ENCODE measurements around the gene PLEKHA7. TPM values are rescaled to one million over a fixed set of nuclear protein-coding genes. Genes with fewer than 3 reads are reported as not detected.

Gene PLEKHA7
- total RNA-seq, 1 experiment from 2014 or later, result 8.9 TPM

DNA sequence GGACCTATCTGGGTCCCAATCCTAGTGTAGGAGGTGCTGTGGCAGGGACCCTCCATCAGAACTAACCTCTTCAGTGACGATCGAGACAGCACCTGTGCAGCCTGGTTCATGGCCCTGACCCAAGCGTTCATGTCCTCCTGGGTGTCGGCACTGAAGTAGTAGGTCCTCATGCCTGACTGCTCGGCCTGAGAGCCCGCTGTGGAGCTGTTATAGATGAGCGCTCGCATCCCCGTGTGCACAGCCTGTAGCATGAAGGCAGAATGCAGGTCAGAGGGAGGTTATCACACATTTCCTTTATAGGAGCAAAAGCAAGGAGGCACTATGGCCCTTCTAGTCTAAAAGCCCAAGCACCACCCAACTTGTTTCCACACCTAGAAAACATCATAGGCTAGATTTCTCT is 172.7 kb downstream of the PLEKHA7 start:
- DNase-seq (ENCODE audit: low read depth), result no peak

- DNase-seq (ENCODE audit: low read depth), result no peak
These were observed 173.3 kb downstream of the PLEKHA7 start for GRCh38 chr11:16840951-16841350.

DNA sequence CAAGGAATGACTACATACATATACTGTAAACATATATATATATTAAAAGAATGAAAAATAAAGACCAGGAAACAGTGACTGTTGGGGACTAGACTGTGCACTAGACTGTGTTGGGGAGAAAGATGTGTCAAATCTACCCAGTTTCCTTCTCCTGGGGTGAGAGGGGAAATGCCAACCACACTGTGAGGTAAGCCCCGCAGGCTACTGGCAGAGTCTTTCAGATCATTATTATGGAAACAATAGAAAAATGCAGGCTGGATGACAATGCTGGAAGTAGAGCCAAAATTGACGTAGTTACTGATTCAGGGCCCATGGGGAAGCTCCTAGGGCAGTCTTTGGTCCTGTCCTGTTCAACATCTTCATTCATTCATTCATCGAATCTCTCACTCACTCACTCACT is 174.4 kb downstream of the PLEKHA7 start:
- no peak for DNase-seq (ENCODE audit: low read depth)

GRCh38 chr11:16834384-16834783 is 179.8 kb downstream of the PLEKHA7 start:
- DNase-seq (ENCODE audit: low read depth), result no peak

GRCh38 chr11:16833026-16833425 is 181.2 kb downstream of the PLEKHA7 start:
- no peak for DNase-seq (ENCODE audit: low read depth)

GRCh38 chr11:16832193-16832539 is 182.0 kb downstream of the PLEKHA7 start:
- DNase-seq (ENCODE audit: low read depth), result no peak

- DNase-seq (ENCODE audit: low read depth), result no peak
These were observed 182.7 kb downstream of the PLEKHA7 start for GRCh38 chr11:16831316-16832192.

- no peak for DNase-seq (ENCODE audit: low read depth)
These were observed 187.1 kb downstream of the PLEKHA7 start for GRCh38 chr11:16827139-16827538.

DNA sequence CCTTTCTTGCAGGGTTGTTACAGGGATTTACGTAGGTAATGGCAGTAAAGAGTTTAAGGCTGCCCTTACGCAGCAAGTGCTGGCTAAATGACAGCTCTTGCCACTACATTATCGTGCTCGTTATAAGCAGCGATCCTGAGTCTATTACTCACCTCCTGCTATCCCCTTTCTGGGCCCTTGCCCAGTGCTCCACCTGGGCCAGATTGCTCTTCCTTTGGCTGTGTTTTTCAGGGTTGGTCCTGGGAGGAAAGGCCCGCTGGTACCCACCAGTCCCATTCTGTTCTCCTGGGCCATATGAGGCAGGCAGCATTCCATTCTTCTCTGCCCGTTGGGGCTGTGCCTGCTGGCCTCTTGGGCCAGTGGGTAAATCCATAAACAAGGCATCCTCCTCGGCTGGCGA is 188.2 kb downstream of the PLEKHA7 start:
- no peak for DNase-seq (ENCODE audit: low read depth)

DNA sequence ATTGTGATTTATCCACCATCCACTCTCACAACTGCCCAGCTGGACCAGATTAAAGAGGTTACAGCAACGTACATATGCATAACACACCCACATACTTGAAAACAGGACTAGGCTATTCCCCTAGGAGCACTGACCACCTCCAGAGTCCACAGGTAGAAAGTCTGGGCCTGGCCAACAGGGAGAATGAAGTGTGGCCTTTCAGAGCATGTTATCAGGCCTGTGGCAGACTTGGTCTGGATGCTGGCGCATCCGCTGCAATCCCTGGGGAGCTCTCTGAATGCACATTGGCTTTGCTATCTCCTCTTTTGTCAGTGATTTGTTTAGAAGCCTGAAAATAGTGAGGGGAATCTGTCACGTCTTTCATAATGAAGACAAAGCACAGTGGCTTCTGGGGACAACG is 189.1 kb downstream of the PLEKHA7 start:
- DNase-seq (ENCODE audit: low read depth), result no peak

GRCh38 chr11:16820324-16821092 is 193.7 kb downstream of the PLEKHA7 start:
- peak; percentile 72 for DNase-seq (ENCODE audit: low read depth)

DNA sequence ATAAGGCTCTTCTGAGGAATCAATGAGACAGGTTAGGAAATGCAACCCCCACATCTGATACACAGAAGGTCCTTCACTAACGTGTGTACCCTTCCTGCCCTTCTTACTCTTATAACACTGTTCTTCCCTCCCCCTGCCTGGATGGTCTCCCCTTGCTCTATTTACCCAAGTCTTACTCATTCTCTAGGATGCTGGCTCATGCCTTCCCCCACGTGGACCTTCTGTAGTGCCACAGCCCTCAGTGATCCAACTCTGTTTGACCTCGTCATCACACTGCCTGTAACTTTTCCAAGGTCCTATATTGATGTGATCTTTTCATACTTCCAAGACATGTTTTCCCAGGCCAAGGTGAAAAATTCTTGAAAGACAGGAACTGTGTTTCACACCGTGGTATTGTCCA is 195.9 kb downstream of the PLEKHA7 start:
- DNase-seq (ENCODE audit: low read depth), result peak; percentile 39

DNA sequence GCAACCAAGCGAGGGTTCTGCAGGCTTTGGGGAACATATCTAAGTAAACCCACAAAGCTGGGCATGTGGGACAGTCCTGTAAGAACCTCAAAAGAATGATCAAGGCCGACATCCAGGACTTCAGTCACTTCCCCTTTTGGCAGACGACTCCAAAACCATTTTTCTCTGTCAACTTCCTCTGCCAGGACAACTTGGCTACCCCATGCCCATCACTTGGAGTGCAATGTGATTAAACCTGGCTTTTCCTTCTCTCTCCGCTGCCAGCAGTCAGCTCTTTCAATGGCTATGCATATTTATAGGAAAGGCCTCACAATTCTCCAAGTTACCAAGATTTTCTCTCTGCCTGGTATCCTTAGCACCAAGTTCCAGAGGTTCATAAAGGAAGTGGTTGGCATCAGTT is 196.9 kb downstream of the PLEKHA7 start:
- no peak for DNase-seq (ENCODE audit: low read depth)

DNA sequence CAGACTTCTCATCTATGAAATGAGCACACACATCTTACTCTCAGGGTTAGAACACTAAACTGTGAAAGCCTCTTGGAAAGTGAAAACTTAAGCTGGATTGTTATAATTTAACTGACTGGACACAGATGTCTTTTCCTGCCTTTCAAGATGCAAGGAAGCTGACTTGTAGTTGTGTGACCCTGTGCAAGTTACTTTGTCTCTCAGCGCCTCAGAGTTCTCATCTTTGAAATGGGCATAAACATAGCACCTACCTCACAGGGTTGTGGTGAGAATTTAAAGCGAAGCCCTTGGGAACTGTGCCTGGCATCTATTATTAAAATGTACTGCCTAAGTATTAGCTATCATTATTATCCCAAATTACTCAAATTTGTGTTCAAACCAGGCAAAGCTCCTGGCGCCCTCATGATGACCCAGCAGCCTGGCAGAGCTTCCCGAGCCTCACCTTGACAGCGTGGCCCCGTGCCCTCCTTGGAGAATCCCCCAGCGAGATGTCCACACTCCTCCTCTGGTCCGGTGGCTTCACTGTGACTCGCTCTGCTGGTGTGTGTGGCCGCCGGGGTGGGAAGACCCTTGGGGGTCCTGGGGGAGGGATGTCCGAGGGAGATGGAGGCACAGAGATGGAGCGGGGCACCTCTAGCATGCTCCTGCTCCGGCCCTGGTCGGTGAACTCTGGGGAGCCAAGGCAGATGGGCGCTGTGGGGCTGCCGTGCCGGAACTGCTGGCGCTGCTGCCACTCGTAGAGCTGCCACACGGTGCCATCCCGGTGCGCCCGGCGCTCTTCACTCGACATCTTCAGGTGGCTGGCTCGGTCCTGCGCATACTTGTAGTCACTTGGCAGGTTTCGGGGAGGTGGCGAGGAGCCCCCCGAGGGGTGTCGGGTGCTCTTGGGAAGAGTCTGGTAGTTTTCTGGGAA is 197.6 kb downstream of the PLEKHA7 start:
- DNase-seq (ENCODE audit: low read depth), result no peak

GRCh38 chr11:16815047-16815767 is 199.0 kb downstream of the PLEKHA7 start:
- DNase-seq (ENCODE audit: low read depth), result no peak

GRCh38 chr11:16814410-16815046 is 199.7 kb downstream of the PLEKHA7 start:
- no peak for DNase-seq (ENCODE audit: low read depth)

- no peak for DNase-seq (ENCODE audit: low read depth)
These were observed 201.1 kb downstream of the PLEKHA7 start for GRCh38 chr11:16813126-16813525.

DNA sequence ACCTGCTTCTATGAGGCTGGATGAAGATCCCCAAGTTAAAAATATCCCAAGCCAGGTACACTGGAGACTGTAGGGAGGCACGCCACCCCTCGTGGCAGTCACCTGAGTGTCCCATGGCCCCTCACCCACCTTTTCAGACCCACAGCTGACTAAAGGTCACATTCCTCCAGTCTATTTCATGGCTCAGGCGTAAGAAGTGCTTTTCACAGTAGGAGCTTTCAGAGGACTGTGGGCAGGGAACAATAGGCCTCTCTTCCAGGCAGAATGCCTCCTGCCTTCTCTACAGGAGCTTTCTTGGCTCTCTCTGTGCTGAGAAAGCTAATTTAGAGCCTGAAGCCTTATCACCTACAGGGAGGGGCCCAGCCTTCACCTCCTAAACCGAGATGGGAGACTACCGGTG is 201.9 kb downstream of the PLEKHA7 start:
- DNase-seq (ENCODE audit: low read depth), result no peak

- no peak for DNase-seq (ENCODE audit: low read depth)
These were observed 202.8 kb downstream of the PLEKHA7 start for GRCh38 chr11:16811136-16812020.

Data from Daoy (cell line).